Panc1 (cell line): ENCODE measurements around the gene FAM24A. TPM values are rescaled to one million over a fixed set of nuclear protein-coding genes. Genes with fewer than 3 reads are reported as not detected.

Source experiments
- ATAC-seq: fragments of 200-7000 bp; cut with Tn5 transposase; 2 replicates; pipeline ENCODE4 v1.9.1; 2020; ENCODE audit warnings: mild to moderate bottlenecking, moderate library complexity
- BruUV-seq: library from RNA; stranded (reverse); fragments of 400-500 nt; replicated peaks from 2 replicates; lab custom pipeline; 2021; lab: Mats Ljungman, UMichigan
- CTCF ChIA-PET: fragments of 300-600 bp; sonication (Branson Sonifier 250); formaldehyde crosslinking; loops from one replicate; lab custom pipeline; 2022; ENCODE audit warnings: antibody characterized with exemption; lab: Charles Lee
- POLR2A ChIA-PET: fragments of 300-600 bp; sonication (Branson Sonifier 250); formaldehyde crosslinking; loops from one replicate; lab custom pipeline; 2022; ENCODE audit warnings: antibody characterized with exemption; lab: Charles Lee
- DNase-seq: peaks from one replicate; pipeline ENCODE4 v3.0.0-alpha.2; 2010; ENCODE audit warnings: low read depth, low spot score
- H3K27ac ChIP-seq: 2 replicates; pipeline ENCODE4 v1.5.1; 2011; ENCODE audit warnings: mild to moderate bottlenecking, low read length, inconsistent platforms
- H3K27me3 ChIP-seq: fragments of 200-500 bp; sonication (Bioruptor generic); 2 replicates; pipeline ENCODE4 v1.6.0; 2014; ENCODE audit warnings: low read length, inconsistent platforms; ENCODE audit not compliant: control insufficient read depth, insufficient read depth
- H3K36me3 ChIP-seq: fragments of 200-500 bp; sonication (Bioruptor generic); 2 replicates; pipeline ENCODE4 v1.5.1; 2014; ENCODE audit warnings: inconsistent platforms, mild to moderate bottlenecking, low read length, moderate library complexity; ENCODE audit not compliant: control insufficient read depth, insufficient read depth
- H3K4me1 ChIP-seq: 2 replicates; pipeline ENCODE4 v1.5.1; 2011; ENCODE audit warnings: inconsistent platforms, mild to moderate bottlenecking, low read length, moderate library complexity; ENCODE audit not compliant: control insufficient read depth, insufficient read depth
- H3K4me3 ChIP-seq, 2 experiments: 2 replicates each; pipeline ENCODE4 v1.5.1; 2011 to 2012; ENCODE audit warnings: low read depth in 2 of 2, low read length in 2 of 2, mild to moderate bottlenecking in 2 of 2, inconsistent platforms in 1 of 2, moderate library complexity in 1 of 2
- H3K9me3 ChIP-seq: fragments of 200-500 bp; sonication (Bioruptor generic); 2 replicates; pipeline ENCODE4 v1.5.1; 2014; ENCODE audit warnings: low read depth, mild to moderate bottlenecking, inconsistent platforms, low read length, moderate library complexity; ENCODE audit not compliant: control insufficient read depth, insufficient read depth
- POLR2AphosphoS5 ChIP-seq: IDR thresholded peaks from 2 replicates; pipeline ENCODE4 v1.6.1; 2012; ENCODE audit warnings: mild to moderate bottlenecking, low read depth, low read length, moderate library complexity
- SIN3A ChIP-seq: IDR thresholded peaks from 2 replicates; pipeline ENCODE4 v1.6.1; 2012; ENCODE audit warnings: low read depth, mild to moderate bottlenecking, low read length, moderate library complexity, borderline replicate concordance; ENCODE audit not compliant: insufficient read depth
- TCF7L2 ChIP-seq: IDR thresholded peaks from 2 replicates; pipeline ENCODE4 v1.6.1; 2011; ENCODE audit warnings: mild to moderate bottlenecking, low read depth, low read length, inconsistent platforms
- in situ Hi-C: cut with HindIII; loops from 2 replicates; pipeline ENCODE4 v1.10.0; 2016; ENCODE audit warnings: low sequenced_read_pairs, low pct_unique_long_range_greater_than_20kb
- intact Hi-C: fragments of 100-400 bp; cut with micrococcal nuclease; formaldehyde crosslinking; loops from one replicate; pipeline ENCODE4 v1.10.0; 2022; ENCODE audit not compliant: unreplicated experiment
- total RNA-seq: library from RNA; stranded (reverse); gene quantifications from one replicate; pipeline ENCODE4 v1.2.1, GENCODE V29; 2021; ENCODE audit not compliant: unreplicated experiment
- TF ChIP-seq, protein P1 (sequence below): fragments of 450-650 bp; IDR thresholded peaks from 2 replicates; pipeline ENCODE4 v1.5.1; 2017; ENCODE audit warnings: mild to moderate bottlenecking
- TF ChIP-seq, protein P2 (sequence below), 2 experiments: IDR thresholded peaks; 2 replicates each; pipeline ENCODE4 v1.6.1; 2011 to 2012; ENCODE audit warnings: low read depth in 2 of 2, control low read depth in 1 of 2, low read length in 1 of 2, mild to moderate bottlenecking in 1 of 2, moderate library complexity in 1 of 2; ENCODE audit not compliant: insufficient read depth in 1 of 2

Gene FAM24A
- total RNA-seq, 1 experiment from 2014 or later = not detected

DNA sequence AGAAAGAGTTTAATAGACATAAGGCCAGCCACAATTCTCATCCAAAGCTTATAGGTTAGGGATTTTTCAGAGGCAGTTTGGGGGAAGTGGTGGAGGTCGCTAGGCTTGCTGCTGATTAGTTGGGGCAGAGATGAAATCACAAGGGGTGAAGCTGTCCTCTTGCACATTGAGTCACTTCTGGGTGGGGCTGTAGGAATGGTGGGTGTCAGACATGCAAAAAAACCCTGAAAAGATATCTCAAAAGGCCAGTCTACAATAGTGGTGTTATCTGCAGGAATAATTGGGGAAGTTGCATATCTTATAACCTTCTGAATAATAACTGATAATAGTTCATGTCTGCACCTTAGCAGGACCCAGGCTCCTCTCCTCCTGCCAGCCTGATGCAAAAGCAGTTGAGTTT, 33.1 kb upstream of the FAM24A start:
- Histone ChIP-seq H3K4me3 (peak overlapping the region; percentile 97; a peak in 2 of 4 replicates), H3K27me3 (no peaks in the 10 kb centered on the region), H3K9me3 (peaks cover 25% of the 10 kb centered on the region), H3K4me1 (peaks cover 24% of the 10 kb centered on the region), H3K36me3 (peaks cover 4% of the 10 kb centered on the region; the same call in 1 of the 2 replicates), H3K27ac (peak overlapping the region; percentile 99; the same call in 1 of the 2 replicates)
- ATAC-seq (no peak), DNase-seq (no peak)
- TF ChIP-seq POLR2AphosphoS5 (no peak), TCF7L2 (no peak), SIN3A (no peak)
- TF ChIP-seq, protein P1, sequence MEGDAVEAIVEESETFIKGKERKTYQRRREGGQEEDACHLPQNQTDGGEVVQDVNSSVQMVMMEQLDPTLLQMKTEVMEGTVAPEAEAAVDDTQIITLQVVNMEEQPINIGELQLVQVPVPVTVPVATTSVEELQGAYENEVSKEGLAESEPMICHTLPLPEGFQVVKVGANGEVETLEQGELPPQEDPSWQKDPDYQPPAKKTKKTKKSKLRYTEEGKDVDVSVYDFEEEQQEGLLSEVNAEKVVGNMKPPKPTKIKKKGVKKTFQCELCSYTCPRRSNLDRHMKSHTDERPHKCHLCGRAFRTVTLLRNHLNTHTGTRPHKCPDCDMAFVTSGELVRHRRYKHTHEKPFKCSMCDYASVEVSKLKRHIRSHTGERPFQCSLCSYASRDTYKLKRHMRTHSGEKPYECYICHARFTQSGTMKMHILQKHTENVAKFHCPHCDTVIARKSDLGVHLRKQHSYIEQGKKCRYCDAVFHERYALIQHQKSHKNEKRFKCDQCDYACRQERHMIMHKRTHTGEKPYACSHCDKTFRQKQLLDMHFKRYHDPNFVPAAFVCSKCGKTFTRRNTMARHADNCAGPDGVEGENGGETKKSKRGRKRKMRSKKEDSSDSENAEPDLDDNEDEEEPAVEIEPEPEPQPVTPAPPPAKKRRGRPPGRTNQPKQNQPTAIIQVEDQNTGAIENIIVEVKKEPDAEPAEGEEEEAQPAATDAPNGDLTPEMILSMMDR = no peak
- TF ChIP-seq, protein P2, sequence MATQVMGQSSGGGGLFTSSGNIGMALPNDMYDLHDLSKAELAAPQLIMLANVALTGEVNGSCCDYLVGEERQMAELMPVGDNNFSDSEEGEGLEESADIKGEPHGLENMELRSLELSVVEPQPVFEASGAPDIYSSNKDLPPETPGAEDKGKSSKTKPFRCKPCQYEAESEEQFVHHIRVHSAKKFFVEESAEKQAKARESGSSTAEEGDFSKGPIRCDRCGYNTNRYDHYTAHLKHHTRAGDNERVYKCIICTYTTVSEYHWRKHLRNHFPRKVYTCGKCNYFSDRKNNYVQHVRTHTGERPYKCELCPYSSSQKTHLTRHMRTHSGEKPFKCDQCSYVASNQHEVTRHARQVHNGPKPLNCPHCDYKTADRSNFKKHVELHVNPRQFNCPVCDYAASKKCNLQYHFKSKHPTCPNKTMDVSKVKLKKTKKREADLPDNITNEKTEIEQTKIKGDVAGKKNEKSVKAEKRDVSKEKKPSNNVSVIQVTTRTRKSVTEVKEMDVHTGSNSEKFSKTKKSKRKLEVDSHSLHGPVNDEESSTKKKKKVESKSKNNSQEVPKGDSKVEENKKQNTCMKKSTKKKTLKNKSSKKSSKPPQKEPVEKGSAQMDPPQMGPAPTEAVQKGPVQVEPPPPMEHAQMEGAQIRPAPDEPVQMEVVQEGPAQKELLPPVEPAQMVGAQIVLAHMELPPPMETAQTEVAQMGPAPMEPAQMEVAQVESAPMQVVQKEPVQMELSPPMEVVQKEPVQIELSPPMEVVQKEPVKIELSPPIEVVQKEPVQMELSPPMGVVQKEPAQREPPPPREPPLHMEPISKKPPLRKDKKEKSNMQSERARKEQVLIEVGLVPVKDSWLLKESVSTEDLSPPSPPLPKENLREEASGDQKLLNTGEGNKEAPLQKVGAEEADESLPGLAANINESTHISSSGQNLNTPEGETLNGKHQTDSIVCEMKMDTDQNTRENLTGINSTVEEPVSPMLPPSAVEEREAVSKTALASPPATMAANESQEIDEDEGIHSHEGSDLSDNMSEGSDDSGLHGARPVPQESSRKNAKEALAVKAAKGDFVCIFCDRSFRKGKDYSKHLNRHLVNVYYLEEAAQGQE (IDR thresholded peaks at IDR 0.05; ENCODE audit: insufficient read depth in 1 of 2, low read depth in 2 of 2, low read length in 1 of 2) = no peak
- intact Hi-C loops (no loop called here), in situ Hi-C loops (no loop called here)
- POLR2A ChIA-PET = no interaction called here
- no TSS peak for BruUV-seq
- CTCF ChIA-PET = no interaction called here

DNA sequence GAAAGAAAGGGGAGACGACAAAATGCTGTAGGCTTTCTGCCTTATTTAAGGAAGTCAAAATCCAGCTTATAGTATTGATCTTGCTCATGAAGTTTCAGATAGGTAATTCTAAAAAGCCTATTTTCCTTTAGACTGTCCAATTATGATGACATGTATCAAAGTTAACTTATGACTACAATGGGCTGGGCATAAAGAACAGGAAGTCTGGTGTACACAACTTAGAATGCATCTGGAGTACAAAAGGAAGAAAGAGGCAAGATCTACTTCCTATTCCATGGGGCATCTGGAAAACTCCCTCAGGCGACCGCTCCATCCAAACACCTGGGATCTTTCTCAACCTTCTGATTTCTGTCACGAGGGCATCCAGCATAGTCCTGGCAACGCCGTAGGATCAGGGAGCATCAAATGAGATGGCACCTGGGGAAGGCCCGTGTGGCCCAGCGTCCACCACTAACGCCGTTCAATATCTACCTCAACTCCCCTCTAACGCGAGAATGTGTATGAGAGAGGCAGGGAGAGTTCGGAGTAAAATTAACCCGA, 31.5 kb upstream of the FAM24A start:
- DNase-seq (no peak), ATAC-seq (peak; percentile 65)
- H3K4me3 ChIP-seq = peak overlapping the region; percentile 97
- CTCF ChIA-PET = no interaction called here
- POLR2A ChIA-PET = no interaction called here
- in situ Hi-C loops = no loop called here
- H3K27me3 ChIP-seq = no peaks in the 10 kb centered on the region
- peak overlapping the region; percentile 99 for H3K27ac ChIP-seq
- peaks cover 24% of the 10 kb centered on the region for H3K4me1 ChIP-seq
- H3K36me3 ChIP-seq = peaks cover 4% of the 10 kb centered on the region; the same call in 1 of the 2 replicates
- TSS peak; percentile 83 for BruUV-seq
- TF ChIP-seq, protein P2 (IDR thresholded peaks at IDR 0.05; ENCODE audit: insufficient read depth in 1 of 2, low read depth in 2 of 2, low read length in 1 of 2) = no peak
- TF ChIP-seq SIN3A = no peak
- no peak for TF ChIP-seq POLR2AphosphoS5
- TF ChIP-seq TCF7L2 = no peak
- TF ChIP-seq, protein P1 = no peak
- intact Hi-C loops = no loop called here
- peaks cover 15% of the 10 kb centered on the region for H3K9me3 ChIP-seq
